Uterus (tissue), 2 donors: Measurements from ENCODE around the gene GTF2A2.

Experiments used
- CTCF ChIP-seq, 4 experiments: fragments of 200-600 bp in 2 of 4; fragments of 450-650 bp in 2 of 4; sonication (generic) in 2 of 4; IDR thresholded peaks; one replicate each; pipeline ENCODE4 v1.5.1; 2016 to 2019; ENCODE audit warnings: antibody characterized with exemption in 4 of 4, mild to moderate bottlenecking in 2 of 4, moderate library complexity in 1 of 4
- POLR2A ChIP-seq, 2 donors: fragments of 450-650 bp; IDR thresholded peaks; one replicate each; pipeline ENCODE4 v1.6.1; 2016; ENCODE audit warnings: antibody characterized with exemption in 2 of 2, mild to moderate bottlenecking in 1 of 2, moderate library complexity in 1 of 2

GRCh38 chr15:59615661-59616060 lies 41.7 kb downstream of the GTF2A2 start:
- TF ChIP-seq CTCF (IDR thresholded peaks at IDR 0.05) (no peak), POLR2A (IDR thresholded peaks at IDR 0.05) (no peak)
